HCT116 (cell line): Measurements from ENCODE around the gene EN2. TPM values are rescaled to one million over a fixed set of nuclear protein-coding genes. Genes with fewer than 3 reads are reported as not detected.

ENCODE experiments used
- ATAC-seq: fragments of 200-7000 bp; cut with Tn5 transposase; 2 replicates; pipeline ENCODE4 v1.9.1; 2020; ENCODE audit warnings: mild to moderate bottlenecking, moderate library complexity
- Bru-seq: library from RNA; stranded (reverse); fragments of 400-500 nt; gene quantifications from one replicate; lab custom pipeline; 2021; lab: Mats Ljungman, UMichigan
- BruChase-seq, 2 experiments: library from RNA; stranded (reverse); fragments of 400-500 nt; gene quantifications; one replicate each; lab custom pipeline; 2021; lab: Mats Ljungman, UMichigan
- BruUV-seq: library from RNA; stranded (reverse); fragments of 400-500 nt; replicated peaks from 2 replicates; lab custom pipeline; 2021; lab: Mats Ljungman, UMichigan
- CTCF ChIA-PET: fragments of 300-600 bp; sonication (Branson Sonifier 250); formaldehyde crosslinking; loops from one replicate; lab custom pipeline; 2021; ENCODE audit warnings: antibody characterized with exemption; lab: Charles Lee
- POLR2A ChIA-PET: fragments of 300-600, 350-600 bp; sonication (Branson Sonifier 250); formaldehyde crosslinking; loops from one replicate; lab custom pipeline; 2021; ENCODE audit warnings: antibody characterized with exemption; lab: Charles Lee
- RAD21 ChIA-PET, 2 experiments: fragments of 300-600 bp; sonication (Branson Sonifier 250); formaldehyde crosslinking; loops; one replicate each; lab custom pipeline; 2023; ENCODE audit warnings: low total read pairs in 2 of 2; ENCODE audit not compliant: uncharacterized antibody in 2 of 2, unreplicated experiment in 2 of 2, low non-redundant PET in 1 of 2; lab: Charles Lee
- DNase-seq: peaks from one replicate; pipeline ENCODE4 v3.0.0-alpha.2; 2010; ENCODE audit warnings: low read depth, low spot score
- H2AFZ ChIP-seq: fragments of 200-600 bp; shearing (Covaris generic), sonication (generic); 2 replicates; pipeline ENCODE4 v1.6.1; 2017; ENCODE audit warnings: low read depth, mixed run types, mixed read lengths, antibody characterized with exemption, low read length; ENCODE audit not compliant: poor library complexity, severe bottlenecking
- H3K27ac ChIP-seq: 2 replicates; pipeline ENCODE4 v1.5.1; 2012; ENCODE audit warnings: low read depth, low read length
- H3K27me3 ChIP-seq: fragments of 200-600 bp; sonication (generic); 2 replicates; pipeline ENCODE4 v1.6.1; 2016; ENCODE audit warnings: mixed run types, low read length, mixed read lengths; ENCODE audit not compliant: insufficient read depth
- H3K36me3 ChIP-seq, 2 experiments: fragments of 200-500 bp in 1 of 2; fragments of 200-600 bp in 1 of 2; sonication (Bioruptor generic) in 1 of 2; sonication (generic) in 1 of 2; 2 replicates each; pipeline versions ENCODE4 v1.5.1 to v1.6.1; 2014 to 2016; ENCODE audit warnings: low read length in 2 of 2, inconsistent platforms in 1 of 2, mixed read lengths in 1 of 2, mixed run types in 1 of 2; ENCODE audit not compliant: insufficient read depth in 2 of 2, control insufficient read depth in 1 of 2
- H3K4me1 ChIP-seq, 2 experiments: fragments of 200-600 bp in 1 of 2; sonication (generic) in 1 of 2; 2 replicates each; pipeline versions ENCODE4 v1.5.1 to v1.6.1; 2012 to 2017; ENCODE audit warnings: low read length in 2 of 2, inconsistent platforms in 1 of 2, mild to moderate bottlenecking in 1 of 2, mixed read lengths in 1 of 2, mixed run types in 1 of 2, moderate library complexity in 1 of 2; ENCODE audit not compliant: insufficient read depth in 2 of 2, control insufficient read depth in 1 of 2
- H3K4me2 ChIP-seq: fragments of 200-600 bp; sonication (generic); 2 replicates; pipeline ENCODE4 v1.6.1; 2017; ENCODE audit warnings: mixed run types, low read length, mixed read lengths
- H3K4me3 ChIP-seq, 2 experiments: fragments of 200-600 bp in 1 of 2; sonication (generic) in 1 of 2; replicated peaks in 1 of 2; 2 replicates each; pipeline ENCODE4 v1.5.1; 2011 to 2016; ENCODE audit warnings: low read length in 2 of 2, control low read depth in 1 of 2, low read depth in 1 of 2, mild to moderate bottlenecking in 1 of 2, mixed read lengths in 1 of 2, mixed run types in 1 of 2
- H3K79me2 ChIP-seq: fragments of 200-600 bp; sonication (generic); 2 replicates; pipeline ENCODE4 v1.6.1; 2017; ENCODE audit warnings: mild to moderate bottlenecking, mixed run types, low read length, moderate library complexity, mixed read lengths; ENCODE audit not compliant: insufficient read depth
- H3K9ac ChIP-seq: fragments of 200-600 bp; sonication (generic); 2 replicates; pipeline ENCODE4 v1.6.1; 2016; ENCODE audit warnings: low read length, mixed read lengths
- H3K9me2 ChIP-seq: fragments of 200-600 bp; sonication (generic), shearing (Covaris generic); 2 replicates; pipeline ENCODE4 v1.6.1; 2017; ENCODE audit warnings: mixed run types, mild to moderate bottlenecking, moderate library complexity; ENCODE audit not compliant: insufficient read depth
- H3K9me3 ChIP-seq, 2 experiments: fragments of 200-500 bp in 1 of 2; fragments of 200-600 bp in 1 of 2; sonication (Bioruptor generic) in 1 of 2; sonication (generic) in 1 of 2; 2 replicates each; pipeline ENCODE4 v1.6.1; 2014 to 2017; ENCODE audit warnings: low read length in 2 of 2, mixed read lengths in 2 of 2, inconsistent platforms in 1 of 2, low read depth in 1 of 2, mild to moderate bottlenecking in 1 of 2, mixed run types in 1 of 2, moderate library complexity in 1 of 2; ENCODE audit not compliant: control insufficient read depth in 1 of 2, insufficient read depth in 1 of 2
- H4K20me1 ChIP-seq: fragments of 200-600 bp; sonication (generic), shearing (Covaris generic); 2 replicates; pipeline ENCODE4 v1.6.1; 2017; ENCODE audit warnings: mixed run types, mild to moderate bottlenecking, moderate library complexity; ENCODE audit not compliant: insufficient read depth
- JUND ChIP-seq: IDR thresholded peaks from 2 replicates; pipeline ENCODE4 v1.6.1; 2012
- POLR2A ChIP-seq: IDR thresholded peaks from 2 replicates; pipeline ENCODE4 v1.7.0; 2011; ENCODE audit warnings: borderline replicate concordance; ENCODE audit not compliant: insufficient read depth, insufficient read length; ENCODE audit errors: extremely low read depth
- POLR2AphosphoS5 ChIP-seq: IDR thresholded peaks from 2 replicates; pipeline ENCODE4 v1.6.1; 2011; ENCODE audit warnings: mild to moderate bottlenecking, low read depth, low read length, moderate library complexity
- ZBTB33 ChIP-seq: IDR thresholded peaks from 2 replicates; pipeline ENCODE4 v1.6.1; 2011; ENCODE audit warnings: mild to moderate bottlenecking, low read length, moderate library complexity; ENCODE audit not compliant: insufficient replicate concordance; ENCODE audit errors: extremely low read depth
- intact Hi-C: fragments of 100-400 bp; cut with micrococcal nuclease; formaldehyde crosslinking; loops from 2 replicates; pipeline ENCODE4 v1.10.0; 2022
- long read RNA-seq: library from polyadenylated mRNA; unstranded; transcript quantifications from one replicate; pipeline ENCODE4 v2.0.0, GENCODE V29; 2021; ENCODE audit not compliant: unreplicated experiment
- polyA plus RNA-seq: library from polyadenylated mRNA; unstranded; fragments of >200 nt; gene quantifications from 2 replicates; pipeline ENCODE4 v1.2.1, GENCODE V29; 2012; ENCODE audit warnings: missing spikeins
- total RNA-seq: library from RNA; stranded (reverse); gene quantifications from one replicate; pipeline ENCODE4 v1.2.1, GENCODE V29; 2021; ENCODE audit not compliant: unreplicated experiment
- TF ChIP-seq, protein P1 (sequence below): IDR thresholded peaks from 2 replicates; pipeline ENCODE4 v1.6.1; 2012
- TF ChIP-seq, protein P2 (sequence below): IDR thresholded peaks from 2 replicates; pipeline ENCODE4 v1.6.1; 2012; ENCODE audit warnings: low read depth

EN2 gene
- 0.32 TPM for total RNA-seq
- polyA plus RNA-seq, result 0.11 and 0.16 TPM in 2 replicates
- percentile 17 among the genes with signal in this experiment for Bru-seq, nascent RNA
- percentile 14 among the genes with signal in this experiment for BruChase-seq, experiment 1, labeled RNA remaining after a 6-hour chase
- BruChase-seq, experiment 2, labeled RNA remaining after a 2-hour chase, result percentile 17 among the genes with signal in this experiment
- long read RNA-seq, partial matches to known transcripts, result 0 of 5 reads
- long read RNA-seq, other reads (novel, unspliced or antisense), result 1 of 5 reads

DNA sequence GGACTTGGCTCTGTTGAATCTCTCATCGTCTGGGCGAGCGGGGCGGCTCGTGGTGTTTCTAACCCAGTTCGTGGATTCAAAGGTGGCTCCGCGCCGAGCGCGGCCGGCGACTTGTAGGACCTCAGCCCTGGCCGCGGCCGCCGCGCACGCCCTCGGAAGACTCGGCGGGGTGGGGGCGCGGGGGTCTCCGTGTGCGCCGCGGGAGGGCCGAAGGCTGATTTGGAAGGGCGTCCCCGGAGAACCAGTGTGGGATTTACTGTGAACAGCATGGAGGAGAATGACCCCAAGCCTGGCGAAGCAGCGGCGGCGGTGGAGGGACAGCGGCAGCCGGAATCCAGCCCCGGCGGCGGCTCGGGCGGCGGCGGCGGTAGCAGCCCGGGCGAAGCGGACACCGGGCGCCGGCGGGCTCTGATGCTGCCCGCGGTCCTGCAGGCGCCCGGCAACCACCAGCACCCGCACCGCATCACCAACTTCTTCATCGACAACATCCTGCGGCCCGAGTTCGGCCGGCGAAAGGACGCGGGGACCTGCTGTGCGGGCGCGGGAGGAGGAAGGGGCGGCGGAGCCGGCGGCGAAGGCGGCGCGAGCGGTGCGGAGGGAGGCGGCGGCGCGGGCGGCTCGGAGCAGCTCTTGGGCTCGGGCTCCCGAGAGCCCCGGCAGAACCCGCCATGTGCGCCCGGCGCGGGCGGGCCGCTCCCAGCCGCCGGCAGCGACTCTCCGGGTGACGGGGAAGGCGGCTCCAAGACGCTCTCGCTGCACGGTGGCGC is at the start of gene EN2:
TSS of gene EN2 (plus strand) at position 19 of the 767 bp plus-strand sequence. CDS start at position 268, 249 bp downstream.
- RAD21 ChIA-PET, result no interaction called here
- H3K4me2 ChIP-seq, result peak within 1 kb of the TSS; percentile 92
- BruUV-seq, result no TSS peak
- intact Hi-C loops, result no loop called here
- peak within 1 kb of the TSS; percentile 40; the same call in 1 of the 2 replicates for H3K27ac ChIP-seq
- no peaks in the 10 kb centered on the region for H3K9me3 ChIP-seq
- H3K4me1 ChIP-seq, result peaks cover 0 to 12% of the 10 kb centered on the region in 2 experiments; a peak in 3 of 4 replicates
- CTCF ChIA-PET, result no interaction called here
- H4K20me1 ChIP-seq, result no peaks in the 10 kb centered on the region
- H3K36me3 ChIP-seq, result no peaks in the 10 kb centered on the region
- peak within 1 kb of the TSS; percentile 53 to 66 for H3K4me3 ChIP-seq
- H2AFZ ChIP-seq, result peak within 1 kb of the TSS; percentile 100
- ATAC-seq (no peak), DNase-seq (no peak)
- no peaks in the 10 kb centered on the region for H3K27me3 ChIP-seq
- TF ChIP-seq, protein P1, sequence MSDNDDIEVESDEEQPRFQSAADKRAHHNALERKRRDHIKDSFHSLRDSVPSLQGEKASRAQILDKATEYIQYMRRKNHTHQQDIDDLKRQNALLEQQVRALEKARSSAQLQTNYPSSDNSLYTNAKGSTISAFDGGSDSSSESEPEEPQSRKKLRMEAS, result no peak
- TF ChIP-seq JUND, result no peak
- TF ChIP-seq, protein P2, sequence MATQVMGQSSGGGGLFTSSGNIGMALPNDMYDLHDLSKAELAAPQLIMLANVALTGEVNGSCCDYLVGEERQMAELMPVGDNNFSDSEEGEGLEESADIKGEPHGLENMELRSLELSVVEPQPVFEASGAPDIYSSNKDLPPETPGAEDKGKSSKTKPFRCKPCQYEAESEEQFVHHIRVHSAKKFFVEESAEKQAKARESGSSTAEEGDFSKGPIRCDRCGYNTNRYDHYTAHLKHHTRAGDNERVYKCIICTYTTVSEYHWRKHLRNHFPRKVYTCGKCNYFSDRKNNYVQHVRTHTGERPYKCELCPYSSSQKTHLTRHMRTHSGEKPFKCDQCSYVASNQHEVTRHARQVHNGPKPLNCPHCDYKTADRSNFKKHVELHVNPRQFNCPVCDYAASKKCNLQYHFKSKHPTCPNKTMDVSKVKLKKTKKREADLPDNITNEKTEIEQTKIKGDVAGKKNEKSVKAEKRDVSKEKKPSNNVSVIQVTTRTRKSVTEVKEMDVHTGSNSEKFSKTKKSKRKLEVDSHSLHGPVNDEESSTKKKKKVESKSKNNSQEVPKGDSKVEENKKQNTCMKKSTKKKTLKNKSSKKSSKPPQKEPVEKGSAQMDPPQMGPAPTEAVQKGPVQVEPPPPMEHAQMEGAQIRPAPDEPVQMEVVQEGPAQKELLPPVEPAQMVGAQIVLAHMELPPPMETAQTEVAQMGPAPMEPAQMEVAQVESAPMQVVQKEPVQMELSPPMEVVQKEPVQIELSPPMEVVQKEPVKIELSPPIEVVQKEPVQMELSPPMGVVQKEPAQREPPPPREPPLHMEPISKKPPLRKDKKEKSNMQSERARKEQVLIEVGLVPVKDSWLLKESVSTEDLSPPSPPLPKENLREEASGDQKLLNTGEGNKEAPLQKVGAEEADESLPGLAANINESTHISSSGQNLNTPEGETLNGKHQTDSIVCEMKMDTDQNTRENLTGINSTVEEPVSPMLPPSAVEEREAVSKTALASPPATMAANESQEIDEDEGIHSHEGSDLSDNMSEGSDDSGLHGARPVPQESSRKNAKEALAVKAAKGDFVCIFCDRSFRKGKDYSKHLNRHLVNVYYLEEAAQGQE, result no peak
- no peak for TF ChIP-seq POLR2AphosphoS5
- TF ChIP-seq ZBTB33, result no peak
- no peak for TF ChIP-seq POLR2A
- no peaks in the 10 kb centered on the region for H3K79me2 ChIP-seq
- peak within 1 kb of the TSS; percentile 63 for H3K9ac ChIP-seq
- H3K9me2 ChIP-seq, result no peaks in the 10 kb centered on the region
- POLR2A ChIA-PET, result no interaction called here
